A549 (cell line): Measurements from ENCODE around the gene KAT7. TPM values are rescaled to one million over a fixed set of nuclear protein-coding genes. Genes with fewer than 3 reads are reported as not detected.

Experiments
- ATAC-seq, 2 experiments: fragments of 200-7000 bp in 1 of 2; fragments of >200 bp in 1 of 2; cut with Nextera tagmentation in 1 of 2; cut with Tn5 transposase in 1 of 2; 3 replicates each; pipeline versions ENCODE4 v1.8.0 to v1.9.1; 2018 to 2020; ENCODE audit warnings: mild to moderate bottlenecking in 1 of 2, moderate library complexity in 1 of 2
- CTCF ChIA-PET: fragments of 300-600 bp; sonication (Branson Sonifier 250); formaldehyde crosslinking; extraction: SDS; loops from one replicate; lab custom pipeline; 2021; ENCODE audit warnings: antibody characterized with exemption, inconsistent platforms; lab: Yijun Ruan, JAX
- POLR2A ChIA-PET: fragments of 350-600 bp; formaldehyde crosslinking; extraction: SDS; loops from one replicate; lab custom pipeline; 2021; ENCODE audit warnings: antibody characterized with exemption, inconsistent platforms; lab: Yijun Ruan, JAX
- DNase-seq, 2 experiments: peaks; one replicate each; pipeline versions ENCODE4 v3.0.0 to v3.0.0-alpha.2; 2011 to 2016; ENCODE audit warnings: low read depth in 1 of 2, low spot score in 1 of 2
- FAIRE-seq: peaks from 2 replicates; lab custom pipeline; 2011; peaks lifted over from hg19 to GRCh38; lab: Jason Lieb, UNC
- H3K27ac ChIP-seq, 2 experiments: fragments of >200 bp; sonication (Bioruptor Twin); formaldehyde crosslinking; 3 replicates each; pipeline ENCODE4 v1.5.1; 2016 to 2017
- H3K4me1 ChIP-seq: fragments of >200 bp; sonication (Bioruptor Twin); formaldehyde crosslinking; 3 replicates; pipeline ENCODE4 v1.6.1; 2016
- H3K4me2 ChIP-seq: fragments of >200 bp; sonication (Bioruptor Twin); formaldehyde crosslinking; 3 replicates; pipeline ENCODE4 v1.6.1; 2016
- H3K4me3 ChIP-seq: fragments of >200 bp; sonication (Bioruptor Twin); formaldehyde crosslinking; 3 replicates; pipeline ENCODE4 v1.5.1; 2016
- H3K9me3 ChIP-seq: fragments of >200 bp; sonication (Bioruptor Twin); formaldehyde crosslinking; 3 replicates; pipeline ENCODE4 v1.6.1; 2016
- BHLHE40 ChIP-seq: IDR thresholded peaks from 2 replicates; pipeline ENCODE4 v1.6.1; 2012; ENCODE audit warnings: low read depth, low read length, inconsistent platforms
- CBX2 ChIP-seq: fragments of 200-600 bp; sonication (generic); IDR thresholded peaks from 2 replicates; pipeline ENCODE4 v1.6.1; 2016; ENCODE audit warnings: low read depth, mild to moderate bottlenecking, borderline replicate concordance
- CBX8 ChIP-seq: fragments of 200-600 bp; sonication (generic); IDR thresholded peaks from 2 replicates; pipeline ENCODE4 v1.6.1; 2016
- CEBPB ChIP-seq, 2 experiments: fragments of >200 bp in 1 of 2; sonication (Bioruptor Twin) in 1 of 2; formaldehyde crosslinking in 1 of 2; IDR thresholded peaks; 2 replicates each; pipeline ENCODE4 v1.6.1; 2012 to 2016
- EHF ChIP-seq: fragments of 250-450 bp; sonication (Bioruptor Pico); IDR thresholded peaks from 2 replicates; pipeline ENCODE4 v1.5.0; 2020; ENCODE audit warnings: mild to moderate bottlenecking
- EHMT2 ChIP-seq: fragments of 200-600 bp; sonication (generic); IDR thresholded peaks from 2 replicates; pipeline ENCODE4 v1.6.1; 2016; ENCODE audit warnings: antibody characterized with exemption, low read depth, mild to moderate bottlenecking, moderate library complexity
- ESRRA ChIP-seq: fragments of 150-350 bp; IDR thresholded peaks from 2 replicates; pipeline ENCODE4 v1.6.1; 2014; ENCODE audit warnings: mild to moderate bottlenecking, low read length, borderline replicate concordance
- FOSB ChIP-seq: fragments of 250-450 bp; sonication (Bioruptor Pico); IDR thresholded peaks from 2 replicates; pipeline ENCODE4 v1.5.0; 2020; ENCODE audit warnings: mild to moderate bottlenecking, moderate library complexity
- GATA3 ChIP-seq: IDR thresholded peaks from 2 replicates; pipeline ENCODE4 v1.6.1; 2012; ENCODE audit warnings: borderline replicate concordance
- HOXA7 ChIP-seq: fragments of 250-450 bp; sonication (Bioruptor Pico); IDR thresholded peaks from 2 replicates; pipeline ENCODE4 v1.5.0; 2020; ENCODE audit warnings: mild to moderate bottlenecking, moderate library complexity
- MAZ ChIP-seq: fragments of 150-350 bp; IDR thresholded peaks from 2 replicates; pipeline ENCODE4 v1.6.1; 2014; ENCODE audit warnings: antibody characterized with exemption, low read depth, low read length, borderline replicate concordance
- MYC ChIP-seq: IDR thresholded peaks from 2 replicates; pipeline ENCODE4 v1.6.1; 2012; ENCODE audit warnings: mild to moderate bottlenecking, inconsistent platforms, low read length, improper control_type of control experiment, borderline replicate concordance
- PHF8 ChIP-seq: fragments of 200-600 bp; sonication (generic); IDR thresholded peaks from 2 replicates; pipeline ENCODE4 v1.6.1; 2016; ENCODE audit warnings: low read depth, mild to moderate bottlenecking, antibody characterized with exemption, moderate library complexity, borderline replicate concordance
- RAD21 ChIP-seq, 2 experiments: fragments of >200 bp in 1 of 2; sonication (Bioruptor Twin) in 1 of 2; formaldehyde crosslinking in 1 of 2; IDR thresholded peaks in 1 of 2; conservative IDR thresholded peaks in 1 of 2; 2 replicates in 1 of 2; 3 replicates in 1 of 2; pipeline ENCODE4 v1.6.1; 2012 to 2018; ENCODE audit warnings: inconsistent platforms in 1 of 2
- RARB ChIP-seq: fragments of 250-450 bp; sonication (Bioruptor Pico); IDR thresholded peaks from 2 replicates; pipeline ENCODE4 v1.8.0; 2021; ENCODE audit warnings: mild to moderate bottlenecking, moderate library complexity
- RFX5 ChIP-seq: fragments of 450-650 bp; IDR thresholded peaks from 2 replicates; pipeline ENCODE4 v1.7.1; 2014; ENCODE audit warnings: antibody characterized with exemption, mild to moderate bottlenecking, moderate library complexity
- RNF2 ChIP-seq: fragments of 200-600 bp; sonication (generic); IDR thresholded peaks from 2 replicates; pipeline ENCODE4 v1.6.1; 2016; ENCODE audit warnings: low read depth, mild to moderate bottlenecking, antibody characterized with exemption, moderate library complexity, borderline replicate concordance
- SREBF2 ChIP-seq: fragments of 450-650 bp; IDR thresholded peaks from 2 replicates; pipeline ENCODE4 v1.6.1; 2014; ENCODE audit warnings: mild to moderate bottlenecking, moderate library complexity
- ZNF302 ChIP-seq: fragments of 250-450 bp; sonication (Bioruptor Pico); IDR thresholded peaks from 2 replicates; pipeline ENCODE4 v1.9.0; 2021; ENCODE audit warnings: inconsistent platforms, mild to moderate bottlenecking, moderate library complexity
- ZSCAN20 ChIP-seq: fragments of 250-450 bp; sonication (Bioruptor Pico); IDR thresholded peaks from 2 replicates; pipeline ENCODE4 v1.8.0; 2022; ENCODE audit warnings: mild to moderate bottlenecking, moderate library complexity
- WGBS: methylation state at CpG from one replicate; pipeline ENCODE4 v1.1.6; 2017; ENCODE audit errors: missing lambda C conversion rate; 5-methylcytosine and 5-hydroxymethylcytosine counted together
- polyA plus RNA-seq, 4 experiments: library from polyadenylated mRNA; depleted of rRNA in 3 of 4; stranded (reverse); fragments of >200 nt; fragmentation: RNase III in 1 of 4; extraction: RNeasy Plus Mini Kit Qiagen cat#74134 plus additional on column Dnase treatment in 1 of 4; gene quantifications; 2 replicates in 3 of 4; 3 replicates in 1 of 4; pipeline ENCODE4 v1.2.3, GENCODE V29; 2011 to 2017
- TF ChIP-seq, protein P1 (sequence below): fragments of >200 bp; sonication (Bioruptor Twin); formaldehyde crosslinking; IDR thresholded peaks from 2 replicates; pipeline ENCODE4 v1.6.1; 2016
- TF ChIP-seq, protein P2 (sequence below): fragments of >200 bp; sonication (Bioruptor Twin); formaldehyde crosslinking; IDR thresholded peaks from 3 replicates; pipeline ENCODE4 v1.6.1; 2016
- TF ChIP-seq, protein P3 (sequence below): fragments of 250-450 bp; sonication (Bioruptor Pico); IDR thresholded peaks from 2 replicates; pipeline ENCODE4 v1.5.0; 2021; ENCODE audit warnings: mild to moderate bottlenecking, moderate library complexity, borderline replicate concordance
- TF ChIP-seq, protein P4 (sequence below): fragments of >200 bp; sonication (Bioruptor Twin); formaldehyde crosslinking; IDR thresholded peaks from 3 replicates; pipeline ENCODE4 v1.5.1; 2016
- TF ChIP-seq, protein P5 (sequence below): fragments of 450-650 bp; IDR thresholded peaks from 2 replicates; pipeline ENCODE4 v1.6.1; 2014; ENCODE audit warnings: antibody characterized with exemption

Gene KAT7
- polyA plus RNA-seq, 2 of the 4 experiments (the other 2 are of a cell fraction), result 33.2 to 48.7 TPM

DNA sequence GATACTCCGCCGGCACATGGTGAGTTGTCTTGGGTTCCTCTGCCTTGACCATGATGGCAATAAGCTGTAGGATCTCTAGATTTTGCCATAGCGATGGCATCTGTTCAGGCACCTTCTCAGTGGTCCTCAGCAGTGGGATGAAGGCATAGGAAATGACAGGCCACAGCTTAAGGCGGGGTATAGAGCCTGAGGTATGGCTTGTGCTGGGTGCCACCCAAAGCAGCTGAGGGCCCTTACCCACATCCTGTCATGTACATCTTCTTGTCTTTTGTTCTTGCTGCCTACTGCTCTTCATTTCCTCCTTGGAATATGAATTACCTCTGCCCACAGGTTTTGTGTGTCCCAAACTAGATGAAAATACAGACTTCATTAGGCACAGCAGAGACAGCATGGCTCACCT lies 29.5 kb downstream of the KAT7 start:
- Histone ChIP-seq H3K4me3 (no peak overlapping the region), H3K4me2 (no peak overlapping the region), H3K9me3 (no peaks in the 10 kb centered on the region), H3K27ac (no peak overlapping the region), H3K4me1 (no peaks in the 10 kb centered on the region)
- no peak for DNase-seq
- TF ChIP-seq MAZ (no peak), RAD21 (conservative IDR thresholded peaks at IDR 0.05 in 1 of 2, IDR thresholded peaks at IDR 0.05 in 1 of 2) (no peak), BHLHE40 (no peak), CEBPB (IDR thresholded peaks at IDR 0.05) (no peak), MYC (no peak), CBX8 (no peak), RARB (CRISPR knock-in tag) (no peak), RNF2 (no peak), GATA3 (no peak), RFX5 (no peak), PHF8 (no peak), CBX2 (no peak), EHMT2 (no peak)
- TF ChIP-seq, protein P1, sequence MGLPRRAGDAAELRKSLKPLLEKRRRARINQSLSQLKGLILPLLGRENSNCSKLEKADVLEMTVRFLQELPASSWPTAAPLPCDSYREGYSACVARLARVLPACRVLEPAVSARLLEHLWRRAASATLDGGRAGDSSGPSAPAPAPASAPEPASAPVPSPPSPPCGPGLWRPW, result no peak
- TF ChIP-seq, protein P2, sequence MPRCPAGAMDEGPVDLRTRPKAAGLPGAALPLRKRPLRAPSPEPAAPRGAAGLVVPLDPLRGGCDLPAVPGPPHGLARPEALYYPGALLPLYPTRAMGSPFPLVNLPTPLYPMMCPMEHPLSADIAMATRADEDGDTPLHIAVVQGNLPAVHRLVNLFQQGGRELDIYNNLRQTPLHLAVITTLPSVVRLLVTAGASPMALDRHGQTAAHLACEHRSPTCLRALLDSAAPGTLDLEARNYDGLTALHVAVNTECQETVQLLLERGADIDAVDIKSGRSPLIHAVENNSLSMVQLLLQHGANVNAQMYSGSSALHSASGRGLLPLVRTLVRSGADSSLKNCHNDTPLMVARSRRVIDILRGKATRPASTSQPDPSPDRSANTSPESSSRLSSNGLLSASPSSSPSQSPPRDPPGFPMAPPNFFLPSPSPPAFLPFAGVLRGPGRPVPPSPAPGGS, result no peak
- TF ChIP-seq, protein P3, sequence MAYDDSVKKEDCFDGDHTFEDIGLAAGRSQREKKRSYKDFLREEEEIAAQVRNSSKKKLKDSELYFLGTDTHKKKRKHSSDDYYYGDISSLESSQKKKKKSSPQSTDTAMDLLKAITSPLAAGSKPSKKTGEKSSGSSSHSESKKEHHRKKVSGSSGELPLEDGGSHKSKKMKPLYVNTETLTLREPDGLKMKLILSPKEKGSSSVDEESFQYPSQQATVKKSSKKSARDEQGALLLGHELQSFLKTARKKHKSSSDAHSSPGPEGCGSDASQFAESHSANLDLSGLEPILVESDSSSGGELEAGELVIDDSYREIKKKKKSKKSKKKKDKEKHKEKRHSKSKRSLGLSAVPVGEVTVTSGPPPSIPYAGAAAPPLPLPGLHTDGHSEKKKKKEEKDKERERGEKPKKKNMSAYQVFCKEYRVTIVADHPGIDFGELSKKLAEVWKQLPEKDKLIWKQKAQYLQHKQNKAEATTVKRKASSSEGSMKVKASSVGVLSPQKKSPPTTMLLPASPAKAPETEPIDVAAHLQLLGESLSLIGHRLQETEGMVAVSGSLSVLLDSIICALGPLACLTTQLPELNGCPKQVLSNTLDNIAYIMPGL (CRISPR knock-in tag), result no peak
- ATAC-seq, result no peak
- CTCF ChIA-PET, result interaction anchor here (0.8 to 5.4 kb wide), 5 partner anchors 12 to 261 kb away, joined by 3 to 29 read pairs (median 4); no protein-coding TSS in a partner anchor
- FAIRE-seq, result no peak
- POLR2A ChIA-PET, result no interaction called here
- 93% methylated on average over 4 of the region's 4 CpGs for WGBS

DNA sequence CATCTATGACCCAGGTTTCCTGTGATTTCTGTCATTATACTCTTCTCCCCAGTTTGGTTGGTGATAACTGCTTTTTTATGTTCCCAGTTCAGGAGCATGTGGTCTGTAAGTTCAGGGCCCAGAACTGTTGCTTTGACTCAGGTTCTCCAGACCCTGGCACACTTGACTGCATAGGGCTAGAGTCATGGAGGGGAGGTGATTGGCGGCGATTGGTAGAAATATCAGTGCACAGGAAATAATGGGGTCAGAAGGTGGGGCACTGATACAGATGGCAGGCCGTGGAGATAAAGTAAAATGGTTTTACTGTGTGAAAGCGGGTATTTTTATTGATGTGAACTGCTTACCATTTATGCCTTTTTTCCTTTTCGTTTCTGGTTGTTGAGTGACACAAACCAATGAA lies 30.7 kb downstream of the KAT7 start:
- FAIRE-seq (no peak), DNase-seq (no peak), ATAC-seq (no peak)
- Histone ChIP-seq H3K4me1 (no peaks in the 10 kb centered on the region), H3K27ac (no peak overlapping the region), H3K4me3 (no peak overlapping the region), H3K4me2 (no peak overlapping the region), H3K9me3 (no peaks in the 10 kb centered on the region)
- TF ChIP-seq RAD21 (conservative IDR thresholded peaks at IDR 0.05 in 1 of 2, IDR thresholded peaks at IDR 0.05 in 1 of 2) (no peak), HOXA7 (no peak)
- TF ChIP-seq, protein P4, sequence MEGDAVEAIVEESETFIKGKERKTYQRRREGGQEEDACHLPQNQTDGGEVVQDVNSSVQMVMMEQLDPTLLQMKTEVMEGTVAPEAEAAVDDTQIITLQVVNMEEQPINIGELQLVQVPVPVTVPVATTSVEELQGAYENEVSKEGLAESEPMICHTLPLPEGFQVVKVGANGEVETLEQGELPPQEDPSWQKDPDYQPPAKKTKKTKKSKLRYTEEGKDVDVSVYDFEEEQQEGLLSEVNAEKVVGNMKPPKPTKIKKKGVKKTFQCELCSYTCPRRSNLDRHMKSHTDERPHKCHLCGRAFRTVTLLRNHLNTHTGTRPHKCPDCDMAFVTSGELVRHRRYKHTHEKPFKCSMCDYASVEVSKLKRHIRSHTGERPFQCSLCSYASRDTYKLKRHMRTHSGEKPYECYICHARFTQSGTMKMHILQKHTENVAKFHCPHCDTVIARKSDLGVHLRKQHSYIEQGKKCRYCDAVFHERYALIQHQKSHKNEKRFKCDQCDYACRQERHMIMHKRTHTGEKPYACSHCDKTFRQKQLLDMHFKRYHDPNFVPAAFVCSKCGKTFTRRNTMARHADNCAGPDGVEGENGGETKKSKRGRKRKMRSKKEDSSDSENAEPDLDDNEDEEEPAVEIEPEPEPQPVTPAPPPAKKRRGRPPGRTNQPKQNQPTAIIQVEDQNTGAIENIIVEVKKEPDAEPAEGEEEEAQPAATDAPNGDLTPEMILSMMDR, result no peak
- ChIA-PET POLR2A (no interaction called here), CTCF (interaction anchor here (1.1 kb wide), 1 partner anchor 252 kb away, joined by 3 read pairs; no protein-coding TSS in a partner anchor)
- 91% methylated on average over 5 of the region's 5 CpGs for WGBS

DNA sequence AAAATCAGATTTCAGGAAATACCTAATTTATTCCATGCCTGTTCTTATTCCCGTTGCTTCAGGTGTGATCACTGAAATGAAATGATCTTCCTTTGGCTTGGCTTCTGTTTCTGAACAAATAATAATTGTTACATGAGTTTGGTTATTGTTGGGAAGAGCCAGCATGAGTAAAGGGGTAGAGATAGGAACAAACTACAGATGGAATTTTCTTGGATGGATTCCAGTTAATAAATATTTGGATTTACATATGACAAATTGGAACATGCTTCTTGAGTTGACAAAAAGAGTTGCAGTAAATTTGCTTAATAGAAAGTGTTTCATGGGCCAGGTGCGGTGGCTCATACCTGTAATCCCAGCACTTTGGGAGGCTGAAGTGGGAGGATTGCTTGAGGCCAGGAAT lies 31.2 kb downstream of the KAT7 start:
- ChIA-PET CTCF (interaction anchor here (0.7 to 1.6 kb wide), 2 partner anchors 15 to 34 kb away, joined by 4 read pairs; no protein-coding TSS in a partner anchor), POLR2A (interaction anchor here (1.3 kb wide), 1 partner anchor 31 kb away, joined by 4 read pairs; no protein-coding TSS in a partner anchor)
- H3K4me1 ChIP-seq, result no peaks in the 10 kb centered on the region
- 90% methylated on average over 2 of the region's 2 CpGs for WGBS
- H3K4me2 ChIP-seq, result no peak overlapping the region
- H3K27ac ChIP-seq, result no peak overlapping the region
- H3K9me3 ChIP-seq, result no peaks in the 10 kb centered on the region
- no peak for DNase-seq
- FAIRE-seq, result no peak
- ATAC-seq, result no peak
- no peak overlapping the region for H3K4me3 ChIP-seq
- TF ChIP-seq SREBF2 (no peak), EHF (no peak), ZSCAN20 (no peak), RARB (CRISPR knock-in tag) (no peak), ESRRA (no peak), ZNF302 (CRISPR knock-in tag) (no peak), FOSB (CRISPR knock-in tag) (no peak), HOXA7 (no peak)
- TF ChIP-seq, protein P5, sequence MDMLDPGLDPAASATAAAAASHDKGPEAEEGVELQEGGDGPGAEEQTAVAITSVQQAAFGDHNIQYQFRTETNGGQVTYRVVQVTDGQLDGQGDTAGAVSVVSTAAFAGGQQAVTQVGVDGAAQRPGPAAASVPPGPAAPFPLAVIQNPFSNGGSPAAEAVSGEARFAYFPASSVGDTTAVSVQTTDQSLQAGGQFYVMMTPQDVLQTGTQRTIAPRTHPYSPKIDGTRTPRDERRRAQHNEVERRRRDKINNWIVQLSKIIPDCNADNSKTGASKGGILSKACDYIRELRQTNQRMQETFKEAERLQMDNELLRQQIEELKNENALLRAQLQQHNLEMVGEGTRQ, result no peak
